Small intestine (tissue), 7 donors: ENCODE results near the gene TGFB2. TPM values are rescaled to one million over a fixed set of nuclear protein-coding genes. Genes with fewer than 3 reads are reported as not detected.

Source experiments
- DNase-seq, 2 donors: peaks; one replicate each; pipeline versions ENCODE4 v3.0.0 to v3.0.0-alpha.2; 2013
- FAIRE-seq: peaks from 2 replicates; lab custom pipeline; 2012; peaks lifted over from hg19 to GRCh38; lab: Jason Lieb, UNC
- H3K27ac ChIP-seq, 3 donors: one replicate each; pipeline ENCODE4 v1.5.1; 2013; ENCODE audit warnings: low read length in 2 of 3, mild to moderate bottlenecking in 2 of 3, control low read depth in 1 of 3, inconsistent platforms in 1 of 3, low read depth in 1 of 3, moderate library complexity in 1 of 3
- H3K27me3 ChIP-seq, 3 donors: one replicate each; pipeline ENCODE4 v1.6.1; 2013; ENCODE audit warnings: low read length in 3 of 3, inconsistent platforms in 1 of 3; ENCODE audit not compliant: control insufficient read depth in 3 of 3, insufficient read depth in 3 of 3
- H3K36me3 ChIP-seq, 3 donors: one replicate each; pipeline ENCODE4 v1.6.1; 2013; ENCODE audit warnings: low read length in 3 of 3, inconsistent platforms in 1 of 3, low read depth in 1 of 3, mild to moderate bottlenecking in 1 of 3, moderate library complexity in 1 of 3; ENCODE audit not compliant: control insufficient read depth in 3 of 3, insufficient read depth in 2 of 3
- H3K4me1 ChIP-seq, 3 donors: one replicate each; pipeline ENCODE4 v1.6.1; 2013; ENCODE audit warnings: low read length in 2 of 3, inconsistent platforms in 1 of 3, low read depth in 1 of 3, mild to moderate bottlenecking in 1 of 3, moderate library complexity in 1 of 3; ENCODE audit not compliant: control insufficient read depth in 3 of 3, insufficient read depth in 2 of 3
- H3K4me3 ChIP-seq, 3 donors: one replicate each; pipeline ENCODE4 v1.5.1; 2013; ENCODE audit warnings: low read length in 3 of 3, control low read depth in 1 of 3, inconsistent platforms in 1 of 3, low read depth in 1 of 3, mild to moderate bottlenecking in 1 of 3, moderate library complexity in 1 of 3
- H3K9me3 ChIP-seq, 2 donors: one replicate each; pipeline ENCODE4 v1.6.1; 2013; ENCODE audit warnings: low read depth in 1 of 2, low read length in 1 of 2; ENCODE audit not compliant: control insufficient read depth in 2 of 2, insufficient read depth in 1 of 2
- WGBS, 3 donors: extraction: QIAGEN DNeasy Blood & Tissue Kit; methylation state at CpG; one replicate each; pipeline ENCODE4 v1.1.7; 2013; 5-methylcytosine and 5-hydroxymethylcytosine counted together
- polyA plus RNA-seq, 4 donors: library from polyadenylated mRNA; stranded (reverse) in 3 of 4; unstranded in 1 of 4; fragments of 200-250 nt in 3 of 4; fragments of 120-200 nt in 1 of 4; gene quantifications; one replicate each; pipeline versions ENCODE4 v1.2.1 to v1.2.3, GENCODE V29; 2013
- donor health status: healthy with polysubstance abuse.
- donor health status: control.
- donor health status: control.
- donor health status: Bipolar disorder and iron deficiency.
- donor health status: healthy.

The TGFB2 gene
- polyA plus RNA-seq, 4 donors = 0.49 to 0.95 (median 0.81) TPM; not detected in 1

DNA sequence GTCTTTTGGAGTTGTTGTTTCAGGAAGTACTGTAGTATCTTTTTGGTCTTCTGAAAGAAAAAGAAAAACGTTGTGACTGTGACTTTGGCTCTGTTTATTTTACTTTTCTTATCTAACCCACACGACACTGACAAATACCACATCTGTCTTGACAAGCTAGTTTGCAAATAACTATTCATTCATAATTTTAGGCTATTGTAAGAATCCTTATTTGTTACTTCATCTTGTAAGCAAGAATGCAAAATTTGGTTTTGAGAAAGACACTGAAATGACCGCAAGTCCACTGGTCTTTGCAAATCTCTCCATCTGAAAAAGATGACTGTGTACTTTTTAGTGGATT lies 12.7 kb downstream of the TGFB2 start:
- Histone ChIP-seq H3K4me1 (no peaks in the 10 kb centered on the region), H3K36me3 (no peaks in the 10 kb centered on the region), H3K27me3 (peaks cover 0 to 2% (median 0%) of the 10 kb centered on the region in 3 donors), H3K9me3 (no peaks in the 10 kb centered on the region), H3K4me3 (no peak overlapping the region), H3K27ac (no peak overlapping the region)
- FAIRE-seq = no peak
- DNase-seq = no peak
- WGBS, 3 donors = 45 to 63% (median 55%) methylated on average over 3 of the region's 3 CpGs

DNA sequence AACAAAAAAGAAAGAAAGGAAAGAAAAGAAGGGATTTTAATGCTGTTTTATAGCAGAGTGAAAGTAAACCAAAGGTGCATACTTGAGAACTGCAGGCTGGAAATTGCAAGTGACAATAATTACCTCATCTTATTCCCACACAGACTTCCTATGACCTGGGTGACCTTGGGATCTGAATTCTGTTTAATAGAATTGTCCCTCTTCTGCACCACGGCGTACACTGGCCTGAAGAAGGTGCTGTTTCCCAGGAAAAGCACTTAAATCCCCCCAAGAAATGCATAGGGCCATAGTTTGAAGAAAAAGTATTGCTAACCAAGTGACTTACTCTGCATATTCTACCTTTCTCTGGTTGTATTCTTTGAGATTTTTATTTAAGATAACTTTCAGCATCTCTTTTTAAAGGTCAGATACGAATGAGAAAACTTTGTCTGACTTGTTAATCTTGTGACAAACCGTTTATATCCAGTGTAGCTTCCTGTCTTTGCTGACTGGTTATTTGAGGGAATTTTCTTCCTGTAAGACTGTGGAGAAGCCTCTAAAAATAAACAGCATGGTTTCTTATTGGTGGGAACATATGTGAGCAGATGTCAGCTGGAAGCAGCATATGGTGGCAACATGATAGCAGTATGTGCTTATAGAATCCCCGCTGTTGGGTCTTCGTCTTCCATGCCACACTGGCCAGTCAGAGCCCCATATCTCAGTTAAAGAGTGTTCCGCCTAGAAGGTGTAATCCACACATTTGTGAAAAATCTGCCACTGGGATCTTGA lies 16.3 kb downstream of the TGFB2 start:
- H3K36me3 ChIP-seq = no peaks in the 10 kb centered on the region
- H3K9me3 ChIP-seq = no peaks in the 10 kb centered on the region
- H3K4me3 ChIP-seq = no peak overlapping the region
- no peak for FAIRE-seq
- H3K4me1 ChIP-seq = no peaks in the 10 kb centered on the region
- H3K27ac ChIP-seq = no peak overlapping the region
- peaks cover 0 to 2% (median 0%) of the 10 kb centered on the region in 3 donors for H3K27me3 ChIP-seq
- 72 to 79% (median 75%) methylated on average over 7 of the region's 7 CpGs for WGBS, 3 donors
- no peak for DNase-seq

GRCh38 chr1:218362418-218363076 lies 17.4 kb downstream of the TGFB2 start:
- 71 to 90% (median 78%) methylated on average over 5 of the region's 5 CpGs for WGBS, 3 donors
- FAIRE-seq (no peak), DNase-seq (no peak)
- Histone ChIP-seq H3K36me3 (no peaks in the 10 kb centered on the region), H3K27ac (no peak overlapping the region), H3K4me1 (no peaks in the 10 kb centered on the region), H3K4me3 (no peak overlapping the region), H3K9me3 (no peaks in the 10 kb centered on the region), H3K27me3 (peaks cover 0 to 2% (median 0%) of the 10 kb centered on the region in 3 donors)

- no peak overlapping the region for H3K27ac ChIP-seq
- H3K27me3 ChIP-seq = peaks cover 0 to 2% (median 0%) of the 10 kb centered on the region in 3 donors
- H3K4me1 ChIP-seq = no peaks in the 10 kb centered on the region
- FAIRE-seq (no peak), DNase-seq (no peak)
- WGBS, 3 donors = 44 to 75% (median 50%) methylated on average over 1 of the region's 1 CpG
- no peaks in the 10 kb centered on the region for H3K9me3 ChIP-seq
- H3K4me3 ChIP-seq = no peak overlapping the region
- no peaks in the 10 kb centered on the region for H3K36me3 ChIP-seq
Observed at GRCh38 chr1:218363141-218363540, 18.0 kb downstream of the TGFB2 start.

GRCh38 chr1:218364028-218364710 lies 19.0 kb downstream of the TGFB2 start:
- H3K27me3 ChIP-seq = no peaks in the 10 kb centered on the region
- H3K4me1 ChIP-seq = no peaks in the 10 kb centered on the region
- H3K4me3 ChIP-seq = no peak overlapping the region
- 44 to 66% (median 51%) methylated on average over 8 of the region's 8 CpGs for WGBS, 3 donors
- FAIRE-seq (no peak), DNase-seq (no peak)
- no peaks in the 10 kb centered on the region for H3K36me3 ChIP-seq
- H3K9me3 ChIP-seq = no peaks in the 10 kb centered on the region
- H3K27ac ChIP-seq = no peak overlapping the region

GRCh38 chr1:218365226-218365999 lies 20.3 kb downstream of the TGFB2 start:
- DNase-seq (no peak), FAIRE-seq (no peak)
- Histone ChIP-seq H3K4me3 (no peak overlapping the region), H3K27ac (no peak overlapping the region), H3K9me3 (no peaks in the 10 kb centered on the region), H3K36me3 (no peaks in the 10 kb centered on the region), H3K27me3 (no peaks in the 10 kb centered on the region), H3K4me1 (peaks cover 0 to 4% (median 0%) of the 10 kb centered on the region in 3 donors)
- WGBS, 3 donors = 85 to 88% (median 86%) methylated on average over 15 of the region's 15 CpGs

- no peaks in the 10 kb centered on the region for H3K27me3 ChIP-seq
- no peaks in the 10 kb centered on the region for H3K36me3 ChIP-seq
- FAIRE-seq (no peak), DNase-seq (no peak)
- H3K27ac ChIP-seq = no peak overlapping the region
- no peaks in the 10 kb centered on the region for H3K9me3 ChIP-seq
- no peak overlapping the region for H3K4me3 ChIP-seq
- peaks cover 0 to 4% (median 0%) of the 10 kb centered on the region in 3 donors for H3K4me1 ChIP-seq
- WGBS, 3 donors = 59 to 76% (median 65%) methylated on average over 5 of the region's 5 CpGs
Observed at GRCh38 chr1:218366322-218367052, 21.4 kb downstream of the TGFB2 start.
